K562 (cell line): ENCODE measurements around the gene SNX15. TPM values are rescaled to one million over a fixed set of nuclear protein-coding genes. Genes with fewer than 3 reads are reported as not detected.
A peak's percentile ranks its signal among the peaks of the same experiment; 100 is the strongest.

Experiments used
- ATAC-seq: fragments of 200-7000 bp; cut with Tn5 transposase; 3 replicates; pipeline ENCODE4 v1.9.1; 2020; ENCODE audit warnings: moderate library complexity
- BruUV-seq: library from RNA; stranded (reverse); fragments of 400-500 nt; replicated peaks from 2 replicates; lab custom pipeline; 2021; lab: Mats Ljungman, UMichigan
- CTCF ChIA-PET: fragments of 300-600 bp; formaldehyde crosslinking; extraction: SDS; loops from one replicate; lab custom pipeline; 2021; ENCODE audit warnings: low intra/inter-chr PET ratio; lab: Yijun Ruan, JAX
- POLR2A ChIA-PET: fragments of 300-600, 350-650 bp; sonication (Branson Sonifier 250); formaldehyde crosslinking; extraction: SDS; loops from one replicate; lab custom pipeline; 2021; ENCODE audit warnings: antibody characterized with exemption, inconsistent platforms; lab: Yijun Ruan, JAX
- DNase-seq, 4 experiments: peaks; one replicate each; pipeline versions ENCODE4 v3.0.0 to v3.0.0-alpha.2; 2011 to 2018; ENCODE audit warnings: low spot score in 3 of 4, mixed read lengths in 3 of 4; ENCODE audit errors: extremely low read depth in 1 of 4
- FAIRE-seq: peaks from 2 replicates; lab custom pipeline; 2011; peaks lifted over from hg19 to GRCh38; lab: Jason Lieb, UNC
- H2AFZ ChIP-seq: 2 replicates; pipeline ENCODE4 v1.6.0; 2011; ENCODE audit warnings: low read depth, low read length, control low read depth, inconsistent platforms
- H3K27ac ChIP-seq: fragments of 200-600 bp; 3 replicates; pipeline ENCODE4 v1.8.0; 2011; ENCODE audit warnings: low read depth, mild to moderate bottlenecking, control low read depth, inconsistent platforms, low read length, moderate library complexity, mixed read lengths; ENCODE audit errors: extremely low read depth
- H3K27me3 ChIP-seq, 2 experiments: fragments of 300-600 bp in 1 of 2; 2 replicates in 1 of 2; 3 replicates in 1 of 2; pipeline versions ENCODE4 v1.6.0 to v1.8.0; 2011; ENCODE audit warnings: inconsistent platforms in 2 of 2, low read length in 2 of 2, mild to moderate bottlenecking in 1 of 2, mixed read lengths in 1 of 2, moderate library complexity in 1 of 2; ENCODE audit not compliant: control insufficient read depth in 2 of 2, insufficient read depth in 2 of 2
- H3K36me3 ChIP-seq: fragments of 300-600 bp; 3 replicates; pipeline ENCODE4 v1.8.0; 2011; ENCODE audit warnings: mild to moderate bottlenecking, low read length, inconsistent platforms; ENCODE audit not compliant: control insufficient read depth, insufficient read depth
- H3K4me1 ChIP-seq, 2 experiments: fragments of 200-600 bp in 1 of 2; replicated peaks in 1 of 2; 2 replicates in 1 of 2; 3 replicates in 1 of 2; pipeline versions ENCODE4 v1.5.1 to v1.8.0; 2011; ENCODE audit warnings: inconsistent platforms in 2 of 2, low read length in 2 of 2, mild to moderate bottlenecking in 1 of 2, mixed read lengths in 1 of 2, moderate library complexity in 1 of 2; ENCODE audit not compliant: control insufficient read depth in 2 of 2, insufficient read depth in 2 of 2
- H3K4me2 ChIP-seq: 2 replicates; pipeline ENCODE4 v1.6.1; 2011; ENCODE audit warnings: low read length, control low read depth, inconsistent platforms, mixed read lengths; ENCODE audit not compliant: insufficient read depth
- H3K4me3 ChIP-seq: fragments of 200-600 bp; sonication (generic), shearing (Covaris generic); 2 replicates; pipeline ENCODE4 v1.5.1; 2016; ENCODE audit warnings: control low read depth, inconsistent platforms
- H3K79me2 ChIP-seq: fragments of 200-600 bp; 3 replicates; pipeline ENCODE4 v1.8.0; 2011; ENCODE audit warnings: low read length, inconsistent platforms; ENCODE audit not compliant: control insufficient read depth, insufficient read depth
- H3K9ac ChIP-seq, 2 experiments: 2 replicates each; pipeline versions ENCODE4 v1.6.0 to v1.6.1; 2011; ENCODE audit warnings: low read depth in 2 of 2, low read length in 2 of 2, control low read depth in 1 of 2, inconsistent platforms in 1 of 2, mild to moderate bottlenecking in 1 of 2, mixed read lengths in 1 of 2; ENCODE audit not compliant: insufficient read depth in 1 of 2
- H3K9me1 ChIP-seq: one replicate; pipeline ENCODE4 v1.6.0; 2011; ENCODE audit warnings: inconsistent platforms, mild to moderate bottlenecking, low read length, moderate library complexity; ENCODE audit not compliant: control insufficient read depth, insufficient read depth
- H3K9me3 ChIP-seq: replicated peaks from 2 replicates; pipeline ENCODE4 v1.5.1; 2011; ENCODE audit warnings: low read depth, low read length, inconsistent platforms; ENCODE audit not compliant: control insufficient read depth, insufficient read depth
- H4K20me1 ChIP-seq: replicated peaks from 2 replicates; pipeline ENCODE4 v1.6.1; 2011; ENCODE audit warnings: low read length, inconsistent platforms, mixed read lengths; ENCODE audit not compliant: control insufficient read depth, insufficient read depth
- CTCFL ChIP-seq: IDR thresholded peaks from 2 replicates; pipeline ENCODE4 v1.6.1; 2011; ENCODE audit warnings: borderline replicate concordance, low read depth, mild to moderate bottlenecking, moderate library complexity, low read length; ENCODE audit not compliant: insufficient read depth, poor library complexity, severe bottlenecking
- HDAC1 ChIP-seq, 2 experiments: fragments of 450-650 bp; IDR thresholded peaks; 2 replicates each; pipeline ENCODE4 v1.6.1; 2016 to 2017; ENCODE audit warnings: inconsistent platforms in 1 of 2, mild to moderate bottlenecking in 1 of 2, moderate library complexity in 1 of 2
- HDAC3 ChIP-seq: fragments of 450-650 bp; IDR thresholded peaks from 2 replicates; pipeline ENCODE4 v1.6.1; 2018; ENCODE audit warnings: borderline replicate concordance, mild to moderate bottlenecking, moderate library complexity; ENCODE audit not compliant: partially characterized antibody
- HLTF ChIP-seq: fragments of 450-650 bp; IDR thresholded peaks from 2 replicates; pipeline ENCODE4 v1.6.1; 2016
- JUN ChIP-seq, 2 experiments: sonication (generic) in 1 of 2; formaldehyde crosslinking in 1 of 2; IDR thresholded peaks; 2 replicates each; pipeline versions ENCODE4 v1.6.1 to v1.8.0; 2012 to 2022; ENCODE audit warnings: borderline replicate concordance in 2 of 2, mild to moderate bottlenecking in 2 of 2, improper control_type of control experiment in 1 of 2, low read depth in 1 of 2, low read length in 1 of 2, missing genetic modification reagents in 1 of 2
- POLR2A ChIP-seq: fragments of 450-650 bp; conservative IDR thresholded peaks from 2 replicates; pipeline ENCODE4 v1.6.1; 2016
- SPI1 ChIP-seq: IDR thresholded peaks from 2 replicates; pipeline ENCODE4 v1.6.1; 2011; ENCODE audit warnings: low read depth, low read length, control low read depth, borderline replicate concordance
- SRSF9 ChIP-seq: fragments of 200-400 bp; formaldehyde crosslinking; IDR thresholded peaks from 2 replicates; pipeline ENCODE4 v1.6.1; 2017; ENCODE audit warnings: low read depth, low read length, borderline replicate concordance
- TEAD1 ChIP-seq, 2 experiments: fragments of 450-650 bp in 1 of 2; sonication (generic) in 1 of 2; formaldehyde crosslinking; IDR thresholded peaks; 2 replicates each; pipeline versions ENCODE4 v1.4.0 to v1.8.0; 2020 to 2022; ENCODE audit warnings: mild to moderate bottlenecking in 2 of 2, missing genetic modification reagents in 1 of 2
- XRCC5 ChIP-seq: fragments of 200-400 bp; formaldehyde crosslinking; IDR thresholded peaks from 2 replicates; pipeline ENCODE4 v1.6.1; 2017; ENCODE audit warnings: low read depth, mild to moderate bottlenecking, low read length
- ZC3H8 ChIP-seq: fragments of 450-650 bp; IDR thresholded peaks from 2 replicates; pipeline ENCODE4 v1.6.1; 2017
- ZEB2 ChIP-seq: fragments of 450-650 bp; IDR thresholded peaks from 2 replicates; pipeline ENCODE4 v1.6.1; 2016
- ZNF57 ChIP-seq: fragments of 450-650 bp; formaldehyde crosslinking; IDR thresholded peaks from 2 replicates; pipeline ENCODE4 v1.4.0; 2020; ENCODE audit warnings: mild to moderate bottlenecking, moderate library complexity
- ZNF740 ChIP-seq, 3 experiments: fragments of 200-800 bp in 1 of 3; sonication (Bioruptor generic) in 1 of 3; sonication (generic) in 1 of 3; formaldehyde crosslinking in 1 of 3; IDR thresholded peaks; 2 replicates each; pipeline versions ENCODE4 v1.6.1 to v1.8.0; 2016 to 2022; ENCODE audit warnings: mild to moderate bottlenecking in 2 of 3, missing compliant biosample characterization in 2 of 3, missing genetic modification characterization in 2 of 3, missing genetic modification reagents in 1 of 3
- ZZZ3 ChIP-seq: fragments of 450-650 bp; IDR thresholded peaks from 2 replicates; pipeline ENCODE4 v1.6.1; 2016; ENCODE audit warnings: antibody characterized with exemption, mild to moderate bottlenecking, moderate library complexity
- WGBS: fragments of 100-300 bp; shearing (Covaris generic); methylation state at CpG from one replicate; pipeline ENCODE4 v1.1.6; 2016; ENCODE audit warnings: low coverage, mixed read lengths; ENCODE audit not compliant: insufficient coverage; ENCODE audit errors: missing lambda C conversion rate; 5-methylcytosine and 5-hydroxymethylcytosine counted together
- in situ Hi-C: fragments of 300-500 bp; cut with MboI; formaldehyde crosslinking; loops from 4 replicates; pipeline ENCODE4 v1.15.0; 2018; ENCODE audit warnings: inconsistent platforms, mixed read lengths
- intact Hi-C: fragments of 100-400 bp; cut with micrococcal nuclease; formaldehyde crosslinking; loops from 2 replicates; pipeline ENCODE4 v1.14.2; 2022
- polyA plus RNA-seq, 8 experiments: library from polyadenylated mRNA; depleted of rRNA in 4 of 8; stranded (reverse) in 5 of 8; unstranded in 3 of 8; fragments of >200 nt; fragmentation: Nextera tagmentation in 2 of 8; fragmentation: Illumina TruSeq in 1 of 8; extraction: Ambion mirVana in 2 of 8; extraction: Trizol in 1 of 8; gene quantifications; 2 replicates each; pipeline versions ENCODE4 v1.2.1 to v1.2.3, GENCODE V29; 2011 to 2014; ENCODE audit warnings: inconsistent platforms in 1 of 8, missing spikeins in 1 of 8
- total RNA-seq, 7 experiments: library from RNA; depleted of rRNA in 6 of 7; stranded (reverse); fragments of >200 nt in 6 of 7; fragmentation: Illumina TruSeq in 2 of 7; extraction: Trizol in 2 of 7; gene quantifications; 2 replicates each; pipeline versions ENCODE4 v1.2.1 to v1.2.3, GENCODE V29; 2011 to 2021; ENCODE audit warnings: low replicate concordance in 1 of 7

SNX15 gene
- total and polyA plus RNA-seq, 9 of the 15 experiments (the other 6 are each of a cell fraction or from before 2014, with no cell fraction given) = 1.8 to 27.8 (median 15.2) TPM

GRCh38 chr11:65008873-65009272, 18.4 kb upstream of the SNX15 start (continued):
- no peak for TF ChIP-seq JUN (IDR thresholded peaks at IDR 0.05; ENCODE audit: borderline replicate concordance, low read depth, low read length)
- TF ChIP-seq JUN (CRISPR knock-in tag; IDR thresholded peaks at IDR 0.05; ENCODE audit: borderline replicate concordance) = no peak

- H2AFZ ChIP-seq = peak overlapping the region; percentile 99
- H3K4me1 ChIP-seq = peaks cover 10 to 35% of the 10 kb centered on the region in 2 experiments; a peak in 4 of 5 replicates
- ATAC-seq (peak; percentile 92), FAIRE-seq (peak; percentile 86), DNase-seq (peak; percentile 92 to 95 (median 94))
- H3K4me3 ChIP-seq = peak overlapping the region; percentile 67
- H3K9ac ChIP-seq = peak overlapping the region; percentile 91 to 97
- CTCF ChIA-PET = interaction anchor here (0.6 to 2.3 kb wide), 13 partner anchors 65 to 270 kb away, joined by 3 to 18 read pairs (median 4); partner anchors contain the start of genes ATG2A, CAPN1, CDC42BPG and CDCA5
- intact Hi-C loops (loop anchor here (1.0 to 5.0 kb wide), 3 partner anchors 49 to 104 kb away; partner anchors contain the start of genes TM7SF2 and ZNHIT2), in situ Hi-C loops (no loop called here)
- peak overlapping the region; percentile 93 for H3K27ac ChIP-seq
- H3K9me3 ChIP-seq = no peaks in the 10 kb centered on the region; the same call in 1 of the 2 replicates
- H3K4me2 ChIP-seq = peak overlapping the region; percentile 98
- no peaks in the 10 kb centered on the region for H3K27me3 ChIP-seq
- H3K79me2 ChIP-seq = peaks cover 25% of the 10 kb centered on the region
- 12% methylated on average over 22 of the region's 22 CpGs for WGBS
- BruUV-seq = TSS peak; percentile 86
- POLR2A ChIA-PET = interaction anchor here (0.7 to 2.3 kb wide), 9 partner anchors 10 to 109 kb away, joined by 3 to 14 read pairs (median 3); partner anchors contain the start of genes BATF2, FAU, MRPL49 and ZNHIT2
- H4K20me1 ChIP-seq = no peaks in the 10 kb centered on the region
- H3K36me3 ChIP-seq = peaks cover 14% of the 10 kb centered on the region; the same call in 2 of the 3 replicates
- peaks cover 4% of the 10 kb centered on the region for H3K9me1 ChIP-seq
- TF ChIP-seq ZZZ3 (0 out of 2 replicates have a peak, but pooled peaks have one; percentile 76), XRCC5 (peak; percentile 77; the same call in 1 of the 2 replicates), ZC3H8 (0 out of 2 replicates have a peak, but pooled peaks have one; percentile 69), ZNF57 (no peak), POLR2A (peak; percentile 67; the same call in 1 of the 2 replicates), CTCFL (peak; percentile 41), ZEB2 (peak; percentile 60; the same call in 1 of the 2 replicates), HDAC3 (peak; percentile 25), HDAC1 (IDR thresholded peaks at IDR 0.05) (no peak), SPI1 (peak; percentile 82; the same call in 1 of the 2 replicates), SRSF9 (no peak), HLTF (peak; percentile 90; the same call in 1 of the 2 replicates), ZNF740 (CRISPR knock-in tag; IDR thresholded peaks at IDR 0.05) (peak; percentile 59; the same call in 1 of the 2 replicates), ZNF740 (tag; IDR thresholded peaks at IDR 0.05) (no peak), TEAD1 (CRISPR knock-in tag; IDR thresholded peaks at IDR 0.05) (0 out of 4 replicates have a peak, but pooled peaks of 1 of the 2 experiments have one; percentile 44)
These were observed 13.9 kb upstream of the SNX15 start for GRCh38 chr11:65013130-65013887.
